Activated CD8-positive, alpha-beta memory T cell treated with anti-CD3 and anti-CD28 coated beads for 36 hours (primary cell): ENCODE results near the gene ANKRD11. TPM values are rescaled to one million over a fixed set of nuclear protein-coding genes. Genes with fewer than 3 reads are reported as not detected.
"Not testable (repeated sequence)": the region's sequence is repeated elsewhere in the genome, so short reads cannot be mapped to it uniquely, and the experiment has no call there.

ENCODE experiments used
- CTCF ChIA-PET: fragments of 350-600 bp; sonication (Branson Sonifier 250); formaldehyde crosslinking; loops from one replicate; lab custom pipeline; 2021; ENCODE audit warnings: antibody characterized with exemption; lab: Charles Lee
- POLR2A ChIA-PET: fragments of 350-600 bp; sonication (Branson Sonifier 250); formaldehyde crosslinking; loops from one replicate; lab custom pipeline; 2021; ENCODE audit warnings: antibody characterized with exemption; lab: Charles Lee
- total RNA-seq, 2 experiments: library from RNA; stranded (reverse); gene quantifications; one replicate each; pipeline ENCODE4 v1.2.3, GENCODE V29; 2021

Gene ANKRD11
- total RNA-seq, 2 experiments from 2014 or later: 152 to 159 TPM

DNA sequence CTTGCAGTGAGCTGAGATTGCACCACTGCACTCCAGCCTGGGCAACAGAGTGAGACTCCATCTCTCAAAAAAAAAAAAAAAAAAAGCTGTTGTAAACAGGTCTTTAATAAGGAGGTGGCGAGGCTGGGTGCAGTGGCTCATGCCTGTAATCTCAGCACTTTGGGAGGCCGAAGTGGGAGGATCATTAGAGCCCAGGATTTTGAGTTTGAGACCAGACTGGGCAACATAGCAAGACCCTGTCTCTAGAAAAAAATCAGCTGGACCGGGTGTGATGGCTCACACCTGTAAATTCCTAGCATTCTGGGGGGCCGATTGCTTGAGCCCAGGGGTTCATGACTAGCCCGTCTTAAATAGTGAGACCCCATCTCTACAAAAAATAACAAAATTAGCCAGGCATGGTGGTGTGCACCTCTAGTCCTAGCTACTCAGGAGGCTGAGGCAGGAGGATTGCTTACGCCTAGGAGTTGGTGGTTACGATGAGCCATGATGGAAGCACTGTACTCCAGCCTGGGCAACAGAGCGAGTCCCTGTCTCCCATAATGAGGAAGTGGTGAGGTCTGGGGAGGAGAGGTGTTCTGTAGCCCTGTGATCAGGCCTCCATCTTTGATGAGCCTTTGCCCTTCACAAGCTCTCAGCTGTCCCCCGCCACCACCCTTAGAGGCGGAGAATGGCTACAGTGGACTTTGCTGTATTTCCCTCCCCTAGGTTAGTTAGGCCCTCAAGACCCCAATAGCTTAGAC, 236.6 kb downstream of the ANKRD11 start:
- POLR2A ChIA-PET: no interaction called here

DNA sequence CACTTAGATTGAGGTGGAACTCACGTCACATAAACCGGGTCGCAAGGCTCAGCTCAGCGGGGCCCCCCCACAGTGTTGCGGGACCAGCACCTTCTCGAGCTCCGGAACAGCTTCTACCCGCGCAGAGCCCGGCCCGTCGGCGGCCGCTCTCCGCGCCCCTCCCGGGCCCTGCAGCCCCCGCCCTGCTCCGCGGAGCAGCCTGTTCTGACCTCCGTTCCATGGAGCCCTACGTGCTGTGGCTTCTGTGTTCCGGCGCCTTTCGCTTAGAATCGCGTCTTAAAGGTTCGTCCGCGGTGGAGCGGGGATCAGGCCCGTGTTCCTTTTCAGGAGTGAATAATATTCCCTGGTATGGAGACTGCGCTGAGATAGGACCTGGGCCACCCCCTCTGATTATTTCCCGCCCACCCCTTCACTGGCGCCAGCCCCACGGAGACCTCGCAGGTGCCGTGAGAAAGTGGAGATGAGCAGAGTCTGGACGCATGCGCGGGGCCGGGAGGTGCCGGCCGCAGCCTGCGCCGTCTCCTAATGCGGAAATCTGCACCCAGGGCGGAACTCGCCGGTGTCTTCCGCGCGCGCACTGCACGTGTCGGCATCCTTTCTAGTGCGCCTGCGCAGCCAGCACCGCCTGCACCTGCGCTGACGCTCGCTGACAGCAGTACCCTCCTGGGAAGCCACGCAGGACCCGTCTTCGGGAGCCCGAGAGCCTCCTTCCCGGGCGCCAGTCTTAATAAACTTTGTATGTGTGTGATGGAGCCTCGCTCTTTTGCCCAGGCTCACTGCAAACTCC, 242.0 kb downstream of the ANKRD11 start:
- POLR2A ChIA-PET: interaction anchor here (0.9 to 1.0 kb wide), 2 partner anchors 17 to 258 kb away, joined by 3 read pairs; no protein-coding TSS in a partner anchor
- CTCF ChIA-PET: no interaction called here

More for the DNA sequence above, 236.6 kb downstream of the ANKRD11 start:
- CTCF ChIA-PET: no interaction called here

DNA sequence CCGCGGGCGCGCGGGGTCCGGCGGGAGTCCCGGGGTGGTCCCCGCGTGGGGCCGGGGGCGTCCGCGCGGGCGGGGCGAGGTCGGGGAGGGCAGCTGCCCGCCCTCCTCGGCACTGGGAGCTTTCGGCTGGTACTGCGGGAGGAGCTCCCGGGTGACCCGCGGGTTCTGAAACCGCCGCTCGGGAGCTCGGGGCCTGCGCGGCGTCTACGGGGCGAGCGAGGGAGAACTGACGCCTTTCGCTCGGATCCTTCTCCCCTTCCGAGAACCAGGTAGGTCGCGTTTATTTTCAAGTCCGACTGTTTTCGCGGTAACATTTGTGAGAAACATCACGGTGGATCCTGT, 242.7 kb downstream of the ANKRD11 start:
- CTCF ChIA-PET: not testable (repeated sequence)
- POLR2A ChIA-PET: interaction anchor here (0.9 to 1.0 kb wide), 3 partner anchors 18 to 258 kb away, joined by 3 to 4 read pairs (median 3); partner anchors contain the start of gene ZNF778

DNA sequence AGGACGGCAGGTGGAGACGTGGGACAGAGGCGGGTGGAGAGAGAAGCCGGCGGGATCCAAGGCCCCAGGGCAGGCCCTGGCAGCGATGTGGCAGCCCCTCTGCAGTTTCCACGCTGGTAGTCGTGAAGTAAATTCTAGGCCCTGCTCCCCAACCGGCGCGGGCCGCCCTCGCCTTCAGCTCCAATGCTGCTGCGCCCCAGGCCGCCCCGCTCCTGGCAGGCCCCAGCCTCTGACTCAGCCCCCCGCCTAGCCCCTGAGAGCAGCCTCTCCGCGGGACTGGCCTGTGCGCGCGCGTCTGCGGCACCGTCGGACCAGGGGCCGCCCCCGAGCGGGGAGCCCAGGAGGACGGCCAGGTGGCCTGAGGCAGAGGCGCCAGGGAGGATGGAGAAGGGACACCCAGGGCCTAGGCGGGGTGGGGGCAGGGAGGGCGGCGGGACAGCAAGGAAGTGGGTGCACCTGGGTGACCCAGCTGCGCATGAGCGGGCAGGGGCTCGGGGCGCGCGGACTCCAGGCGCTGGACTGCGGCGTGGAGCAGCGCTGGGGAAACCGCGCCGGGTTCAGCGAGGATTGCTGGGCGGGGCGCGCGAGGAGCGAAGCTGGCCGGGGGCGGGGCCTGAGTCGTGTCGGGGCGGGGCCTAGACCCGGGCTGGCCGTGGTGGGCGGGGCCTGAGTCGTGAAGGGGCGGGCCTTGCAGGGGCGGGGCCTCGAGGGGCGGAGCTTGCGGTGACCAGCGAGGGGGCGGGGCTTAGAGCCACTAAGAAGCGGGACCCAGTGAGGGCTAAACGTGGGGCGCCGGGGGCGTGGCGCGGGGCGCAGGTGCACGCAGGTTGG, 243.2 kb downstream of the ANKRD11 start:
- CTCF ChIA-PET: no interaction called here
- POLR2A ChIA-PET: interaction anchor here (0.9 to 1.0 kb wide), 3 partner anchors 19 to 259 kb away, joined by 3 to 4 read pairs (median 3); partner anchors contain the start of gene ZNF778

DNA sequence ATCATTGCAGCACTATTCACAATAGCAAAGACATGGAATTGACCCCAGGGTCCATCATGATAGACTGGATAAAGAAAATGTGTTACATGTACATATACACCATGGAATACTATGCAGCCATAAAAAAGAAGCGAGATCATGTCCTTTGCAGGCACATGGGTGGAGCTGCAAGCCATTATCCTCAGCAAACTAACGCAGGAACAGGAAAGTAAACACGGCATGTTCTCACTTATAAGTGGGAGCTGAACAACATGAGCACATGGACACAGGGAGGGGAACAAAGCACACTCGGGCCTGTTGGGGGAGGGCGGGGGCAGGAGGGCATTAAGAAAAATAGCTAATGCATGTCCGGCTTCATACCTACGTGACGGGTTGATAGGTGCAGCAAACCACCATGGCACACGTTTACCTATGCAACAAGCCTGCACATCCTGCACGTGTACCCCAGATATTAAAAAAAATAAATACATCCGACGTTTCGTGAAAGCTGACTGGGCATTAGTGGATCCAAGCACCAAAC, 243.9 kb downstream of the ANKRD11 start:
- ChIA-PET CTCF (no interaction called here), POLR2A (no interaction called here)

DNA sequence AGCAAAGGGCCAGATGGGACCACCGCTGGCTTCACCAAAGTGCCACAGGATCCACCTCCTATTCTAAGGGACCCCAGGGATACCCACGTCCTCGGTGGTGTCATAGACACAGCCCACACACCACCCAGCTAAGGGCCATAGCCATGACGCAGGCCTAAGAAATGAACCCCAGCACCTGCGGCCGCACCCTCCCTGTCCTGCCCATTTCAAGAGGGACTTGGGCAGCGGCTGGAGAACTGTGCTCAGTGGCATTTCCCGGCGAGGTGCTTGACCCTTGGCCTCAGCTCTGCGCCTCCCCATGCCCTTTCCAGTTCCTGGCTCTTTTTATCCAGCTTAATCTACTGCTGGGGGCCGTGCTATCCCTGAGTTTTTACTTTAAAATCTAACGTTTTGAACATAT, 245.6 kb downstream of the ANKRD11 start:
- POLR2A ChIA-PET: no interaction called here

DNA sequence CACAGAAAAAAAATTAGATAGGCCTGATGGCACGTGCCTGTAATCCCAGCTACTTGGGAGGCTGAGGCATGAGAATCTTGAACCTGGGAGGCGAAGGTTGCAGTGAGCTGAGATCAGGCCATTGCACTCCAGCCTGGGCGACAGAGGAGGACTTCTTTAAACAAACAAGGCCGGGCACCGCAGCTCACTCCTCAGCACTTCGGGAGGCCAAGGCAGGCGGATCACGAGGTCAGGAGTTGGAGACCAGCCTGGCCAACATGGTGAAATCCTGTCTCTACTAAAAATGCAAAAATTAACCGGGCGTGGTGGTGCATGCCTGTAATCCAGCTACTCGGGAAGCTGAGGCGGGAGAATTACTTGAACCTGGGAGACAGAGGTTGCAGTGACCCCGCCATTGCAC, 246.1 kb downstream of the ANKRD11 start:
- POLR2A ChIA-PET, CTCF ChIA-PET: not testable (repeated sequence)

More for the DNA sequence above, 245.6 kb downstream of the ANKRD11 start:
- CTCF ChIA-PET: no interaction called here

DNA sequence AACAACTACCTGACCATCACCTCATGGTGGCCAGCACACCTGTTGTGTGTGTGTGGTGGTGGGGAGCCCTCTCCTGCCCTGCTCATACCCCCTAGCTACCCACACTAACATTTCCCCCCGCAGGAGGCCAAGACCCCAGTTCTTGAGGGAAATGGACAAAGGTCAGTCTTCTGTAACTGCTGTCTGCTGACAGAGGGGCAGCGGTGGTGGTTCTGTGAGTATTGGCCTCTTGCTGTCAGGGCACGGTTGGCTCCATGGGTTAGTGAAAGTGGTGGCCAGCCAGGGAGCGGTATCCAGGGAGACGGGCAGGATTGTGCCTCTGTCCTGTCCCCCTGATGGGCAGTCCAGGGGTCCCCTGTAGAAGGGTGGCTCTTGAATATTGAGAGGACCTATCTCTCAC, 246.7 kb downstream of the ANKRD11 start:
- POLR2A ChIA-PET: no interaction called here
- CTCF ChIA-PET: no interaction called here

DNA sequence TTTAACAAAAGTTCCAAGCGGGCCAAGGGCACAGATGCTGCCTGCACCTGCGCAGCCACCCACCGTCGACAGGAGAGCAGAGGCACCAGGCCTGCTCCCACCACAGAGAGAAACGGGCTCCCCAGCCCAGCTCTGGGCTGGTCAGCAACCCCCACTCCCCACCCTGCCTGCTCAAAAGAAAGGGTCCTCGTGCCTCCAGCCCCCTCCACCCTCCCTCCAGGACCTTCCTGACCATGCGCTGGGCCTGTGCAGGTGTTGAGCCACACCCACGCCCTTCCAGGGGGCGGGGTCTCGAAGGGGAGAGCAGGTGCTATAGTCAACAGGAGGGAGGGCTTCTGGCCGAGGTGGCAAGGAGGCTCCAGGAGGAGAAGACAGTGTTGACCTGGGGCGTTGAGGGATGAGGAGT, 247.6 kb downstream of the ANKRD11 start:
- CTCF ChIA-PET: no interaction called here
- POLR2A ChIA-PET: no interaction called here

DNA sequence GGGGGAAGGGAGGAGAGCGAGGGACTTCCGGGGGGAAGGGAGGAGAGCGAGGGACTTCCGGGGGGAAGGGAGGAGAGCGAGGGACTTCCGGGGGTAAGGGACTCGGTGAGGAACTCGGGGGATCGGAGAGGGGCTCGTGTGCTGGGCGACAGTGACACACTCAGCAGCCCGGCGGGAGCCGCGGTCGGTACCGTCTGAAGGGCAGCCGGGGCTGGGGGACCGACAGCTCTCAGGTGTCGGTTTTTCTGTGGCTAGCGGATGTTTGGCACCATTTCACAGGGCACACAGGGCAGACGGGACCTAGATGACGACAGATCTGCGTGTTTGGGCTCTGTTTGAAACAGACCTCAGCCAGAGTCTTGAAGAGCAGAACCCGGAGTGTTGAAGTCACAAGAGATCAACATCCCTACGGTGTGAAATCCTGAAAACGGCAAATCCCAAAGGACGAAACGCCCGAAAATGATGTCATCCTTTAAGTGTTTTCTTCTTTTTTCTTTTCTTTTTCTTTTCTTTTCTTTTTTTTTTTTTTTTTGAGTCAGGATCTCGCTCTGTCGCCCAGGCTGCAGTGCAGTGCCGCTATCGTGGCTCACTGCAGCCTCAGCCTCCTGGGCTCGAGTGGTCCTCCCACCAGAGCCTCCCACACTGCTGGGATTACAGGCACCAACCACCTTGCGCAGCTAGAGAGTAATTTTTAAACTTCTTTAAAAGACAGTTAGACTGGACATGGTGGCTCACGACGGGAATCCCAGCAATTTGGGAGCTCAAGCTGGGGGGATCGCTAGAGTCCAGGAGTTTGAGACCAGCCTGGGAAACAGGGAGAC, 249.0 kb downstream of the ANKRD11 start:
- POLR2A ChIA-PET: interaction anchor here (0.6 to 1.1 kb wide), 5 partner anchors 74 to 387 kb away, joined by 3 to 7 read pairs (median 6); no protein-coding TSS in a partner anchor
- CTCF ChIA-PET: interaction anchor here (1.0 to 1.1 kb wide), 2 partner anchors 47 to 74 kb away, joined by 3 to 4 read pairs; no protein-coding TSS in a partner anchor

DNA sequence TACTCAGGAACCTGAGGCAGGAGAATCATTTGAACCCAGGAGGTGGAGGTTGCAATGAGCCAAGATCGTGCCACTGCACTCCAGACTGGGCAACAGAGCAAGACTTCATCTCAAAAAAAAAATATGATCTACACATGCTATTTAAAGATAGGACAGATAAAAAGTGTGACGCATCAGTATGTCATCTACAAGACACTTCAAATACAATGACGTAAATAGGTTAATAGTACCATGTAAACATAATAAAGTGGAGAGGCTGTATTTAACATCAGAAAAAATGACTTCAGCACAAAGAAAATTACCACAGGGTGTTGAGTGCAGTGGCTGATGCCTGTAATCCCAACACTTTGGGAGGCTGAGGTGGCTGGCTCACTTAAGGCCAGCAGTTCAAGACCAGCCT, 252.6 kb downstream of the ANKRD11 start:
- ChIA-PET CTCF (no interaction called here), POLR2A (no interaction called here)

DNA sequence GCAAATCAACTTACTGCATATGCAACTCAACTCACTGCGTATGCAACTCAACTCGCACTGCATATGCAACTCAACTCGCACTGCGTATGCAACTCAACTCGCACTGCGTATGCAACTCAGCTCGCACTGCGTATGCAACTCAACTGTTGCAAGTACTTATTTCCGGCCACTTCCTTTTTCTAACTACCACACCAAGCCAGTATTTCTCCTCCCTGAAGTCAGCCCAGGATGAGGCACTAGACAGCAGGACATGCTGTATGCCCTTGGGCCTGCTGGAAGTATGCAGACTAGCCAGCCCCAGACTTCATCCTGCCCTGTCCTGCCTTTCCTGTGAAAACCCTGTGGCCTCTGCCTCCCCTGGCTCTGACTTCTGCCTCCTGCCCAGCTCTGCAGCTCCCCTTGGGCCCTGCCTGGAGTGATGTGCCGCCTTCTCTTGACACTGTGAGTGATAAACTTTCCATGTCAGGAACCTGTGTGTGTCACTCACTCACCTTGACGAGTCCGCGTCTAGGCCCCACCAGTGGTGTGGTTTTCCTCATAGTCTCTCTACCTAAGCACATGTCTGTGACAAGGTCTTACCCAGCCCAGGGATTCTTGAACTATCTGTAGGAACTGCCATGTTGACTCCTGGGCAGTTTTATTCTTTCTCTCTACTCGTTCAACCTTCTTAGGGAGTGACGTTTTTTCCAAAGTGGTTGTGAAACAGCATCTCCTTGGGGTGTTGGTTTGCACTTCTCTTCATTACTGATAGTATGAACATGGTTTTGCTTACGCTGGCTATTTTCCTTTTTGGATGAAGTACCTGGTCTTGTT, 256.5 kb downstream of the ANKRD11 start:
- CTCF ChIA-PET: no interaction called here
- POLR2A ChIA-PET: no interaction called here

DNA sequence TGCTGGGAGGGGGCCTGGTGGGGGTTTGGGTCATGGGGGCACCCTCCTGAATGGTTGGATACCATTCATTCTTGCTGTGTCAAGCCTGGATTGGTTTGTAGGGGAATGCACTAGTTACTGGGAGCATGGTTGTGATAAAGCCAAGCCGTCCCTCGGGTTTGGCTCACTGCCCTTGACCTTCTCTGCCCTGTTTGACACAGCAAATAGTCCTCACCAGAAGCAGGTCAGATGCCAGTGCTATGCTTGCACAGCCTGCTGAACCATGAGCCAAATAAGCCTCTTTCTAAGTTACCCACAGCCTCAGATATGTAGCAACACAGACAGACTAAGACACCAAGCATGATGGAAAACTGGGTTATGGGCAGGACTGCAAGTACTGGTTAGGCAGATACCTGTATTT, 258.3 kb downstream of the ANKRD11 start:
- POLR2A ChIA-PET: no interaction called here

DNA sequence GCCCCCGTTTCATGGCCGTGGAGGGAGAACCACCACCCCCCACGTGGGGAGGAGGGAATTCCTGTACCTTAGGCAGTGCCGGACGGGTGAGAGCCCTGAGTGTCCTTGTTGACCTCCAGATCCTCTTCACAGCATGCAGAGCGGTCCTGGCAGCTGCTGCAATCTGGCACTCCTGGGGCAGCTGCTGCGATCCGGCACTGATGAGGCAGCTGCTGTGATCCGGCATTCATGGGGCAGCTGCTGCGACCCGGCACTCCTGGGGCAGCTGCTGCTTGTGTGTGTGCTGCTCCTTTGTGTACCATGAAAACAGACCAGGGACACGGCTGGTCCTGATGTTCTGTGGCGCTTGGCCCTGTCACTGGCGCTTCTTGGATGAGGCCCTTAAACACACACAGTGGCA, 260.1 kb downstream of the ANKRD11 start:
- POLR2A ChIA-PET: no interaction called here
- CTCF ChIA-PET: interaction anchor here (1.0 kb wide), 1 partner anchor 10 kb away, joined by 3 read pairs; no protein-coding TSS in a partner anchor

More for the DNA sequence above, 258.3 kb downstream of the ANKRD11 start:
- CTCF ChIA-PET: no interaction called here

DNA sequence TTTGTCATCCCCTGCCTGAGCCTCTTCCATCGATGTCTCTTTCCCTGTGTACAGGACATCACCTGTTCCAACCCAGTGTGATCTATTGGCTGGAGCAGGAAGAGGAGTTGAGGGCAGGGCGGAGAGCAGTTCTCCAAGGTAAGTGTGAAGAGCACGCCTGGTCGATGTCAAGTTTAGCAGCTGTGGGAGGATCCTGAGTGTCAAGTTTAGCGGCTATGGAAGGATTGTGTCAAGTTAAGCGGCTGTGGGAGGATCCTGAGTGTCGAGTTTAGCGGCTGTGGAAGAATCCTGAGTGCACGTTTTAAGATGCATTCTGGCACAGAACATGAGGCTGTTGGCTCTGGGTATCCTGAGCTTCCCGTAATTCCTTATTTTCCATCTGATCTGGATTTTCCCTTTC, 265.7 kb downstream of the ANKRD11 start:
- ChIA-PET POLR2A (no interaction called here), CTCF (interaction anchor here (1.1 kb wide), 1 partner anchor 487 kb away, joined by 4 read pairs; no protein-coding TSS in a partner anchor)

DNA sequence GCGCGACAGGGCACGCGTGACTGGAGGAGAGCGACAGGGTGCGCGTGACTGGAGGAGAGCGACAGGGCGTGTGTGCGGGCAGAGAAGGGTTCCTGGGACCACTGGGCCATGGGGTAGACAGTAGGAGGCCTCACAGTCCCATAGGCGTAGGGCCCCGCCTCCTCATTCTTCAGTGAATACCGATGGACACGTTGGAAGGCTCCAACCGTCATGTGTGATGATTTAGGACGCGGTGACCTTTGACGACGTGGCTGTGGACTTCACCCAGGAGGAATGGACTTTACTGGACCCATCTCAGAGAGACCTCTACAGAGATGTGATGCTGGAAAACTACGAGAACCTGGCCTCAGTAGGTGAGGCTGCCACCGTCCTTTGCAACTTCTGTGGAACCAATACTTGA, 267.4 kb downstream of the ANKRD11 start:
- POLR2A ChIA-PET: no interaction called here
- CTCF ChIA-PET: no interaction called here

DNA sequence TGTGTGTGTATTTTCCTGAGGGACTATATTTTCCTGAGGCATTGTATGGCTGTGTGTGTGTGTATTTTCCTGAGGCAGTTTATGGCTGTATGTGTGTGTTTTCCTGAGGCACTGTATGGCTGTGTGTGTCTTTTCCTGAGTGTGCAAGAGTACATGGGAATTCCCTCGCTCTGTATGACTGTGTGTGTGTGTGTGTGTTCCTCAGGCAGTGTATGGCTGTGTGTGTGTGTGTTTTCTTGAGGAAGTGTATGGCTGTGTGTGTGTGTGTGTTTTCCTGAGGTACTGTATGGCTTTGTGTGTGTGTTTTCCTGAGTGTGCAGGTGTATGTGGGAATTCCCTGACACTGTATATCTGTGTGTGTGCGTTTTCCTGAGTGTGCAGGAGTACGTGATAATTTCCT, 268.8 kb downstream of the ANKRD11 start:
- POLR2A ChIA-PET: no interaction called here
- CTCF ChIA-PET: no interaction called here
